ENCODE measurements around the gene RPS27.
"Not testable (repeated sequence)": the region's sequence is repeated elsewhere in the genome, so short reads cannot be mapped to it uniquely, and the experiment has no call there.

RPS27 gene

GRCh38 chr1:154006136-154006535 is 15.6 kb downstream of the RPS27 start:
- no peak overlapping the region for H3K4me3 ChIP-seq (ENCODE audit: low read depth, low read length)
- DNase-seq (ENCODE audit: low read depth) = no peak
- TF ChIP-seq CTCF (IDR thresholded peaks at IDR 0.05; ENCODE audit: low read depth, low read length, missing control alignments) = no peak

GRCh38 chr1:154012129-154012528 is 21.6 kb downstream of the RPS27 start:
- TF ChIP-seq CTCF (IDR thresholded peaks at IDR 0.05; ENCODE audit: low read depth, low read length, missing control alignments) = no peak
- H3K4me3 ChIP-seq (ENCODE audit: low read depth, low read length) = no peak overlapping the region
- DNase-seq (ENCODE audit: low read depth) = no peak

GRCh38 chr1:154012543-154012942 is 22.0 kb downstream of the RPS27 start:
- DNase-seq (ENCODE audit: low read depth) = not testable (repeated sequence)

GRCh38 chr1:154014154-154014907 is 23.8 kb downstream of the RPS27 start:
- no peak for DNase-seq (ENCODE audit: low read depth)
- no peak overlapping the region for H3K4me3 ChIP-seq (ENCODE audit: low read depth, low read length)
- TF ChIP-seq CTCF (IDR thresholded peaks at IDR 0.05; ENCODE audit: low read depth, low read length, missing control alignments) = no peak

More at GRCh38 chr1:154012543-154012942, 22.0 kb downstream of the RPS27 start:
- not testable (repeated sequence) for H3K4me3 ChIP-seq (ENCODE audit: low read depth, low read length)

GRCh38 chr1:154019269-154019668 is 28.7 kb downstream of the RPS27 start:
- TF ChIP-seq CTCF (IDR thresholded peaks at IDR 0.05; ENCODE audit: low read depth, low read length, missing control alignments) = no peak
- no peak overlapping the region for H3K4me3 ChIP-seq (ENCODE audit: low read depth, low read length)
- DNase-seq (ENCODE audit: low read depth) = no peak

- no peak for DNase-seq (ENCODE audit: low read depth)
- H3K4me3 ChIP-seq (ENCODE audit: low read depth, low read length) = no peak overlapping the region
- no peak for TF ChIP-seq CTCF (IDR thresholded peaks at IDR 0.05; ENCODE audit: low read depth, low read length, missing control alignments)
Observed at GRCh38 chr1:154019940-154020339, 29.4 kb downstream of the RPS27 start.

GRCh38 chr1:154033697-154034096 is 43.1 kb downstream of the RPS27 start:
- DNase-seq (ENCODE audit: low read depth); H3K4me3 ChIP-seq (ENCODE audit: low read depth, low read length): not testable (repeated sequence)

All from GM12864 (cell line).